ENCODE results near the gene N4BP2L1.

The N4BP2L1 gene

DNA sequence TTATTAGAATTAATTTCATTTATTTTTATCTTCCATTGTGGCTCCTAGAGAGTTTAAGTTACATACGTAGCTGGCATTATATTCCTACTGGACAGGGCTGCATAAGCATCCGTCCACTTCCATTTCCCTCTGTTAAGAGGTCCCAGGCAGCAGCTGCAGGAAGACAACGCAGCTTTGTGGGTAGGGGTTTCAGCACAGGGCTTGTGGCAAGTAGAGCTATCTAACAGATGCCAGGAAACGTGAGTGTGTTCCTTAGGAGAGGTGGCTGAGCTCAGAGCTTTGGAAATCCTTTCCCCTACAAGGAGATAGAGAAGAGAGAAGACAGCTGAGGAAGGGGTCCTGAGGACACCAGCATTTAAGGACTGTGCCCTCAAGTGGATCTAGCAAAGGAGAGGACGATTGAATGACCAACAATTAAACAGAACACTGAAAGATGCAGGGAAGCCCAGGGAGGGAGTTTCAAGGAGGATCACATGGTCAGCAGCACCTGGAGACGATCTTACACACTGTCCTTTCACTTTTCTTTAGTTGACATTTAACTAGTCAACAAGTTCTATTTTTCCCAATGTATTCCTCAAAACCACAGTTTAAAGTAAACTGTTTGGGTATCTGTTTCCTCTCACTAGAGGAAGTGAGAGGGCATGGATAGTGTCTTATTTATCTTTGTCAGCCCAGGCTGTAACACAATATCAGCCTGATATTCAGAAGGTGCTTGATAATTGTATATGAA is 2.3 kb upstream of the N4BP2L1 start:
- H4K5ac ChIP-seq (ENCODE audit: low read length) = no peak overlapping the region
- H4K8ac ChIP-seq (ENCODE audit: low read depth, low read length) = no peak overlapping the region
- DNase-seq = no peak
- no peak overlapping the region for H3K18ac ChIP-seq (ENCODE audit: low read length)
- H2BK5ac ChIP-seq (ENCODE audit: low read length) = no peak overlapping the region
- no peak overlapping the region for H3K4me2 ChIP-seq (ENCODE audit: low read length)
- no peak overlapping the region for H3K56ac ChIP-seq (ENCODE audit: low read length)
- H3K79me1 ChIP-seq (ENCODE audit: low read length) = no peaks in the 10 kb centered on the region
- H3K27me3 ChIP-seq (ENCODE audit: insufficient read depth, low read length, poor library complexity) = no peaks in the 10 kb centered on the region
- no peak overlapping the region for H2BK15ac ChIP-seq (replicated peaks; ENCODE audit: low read depth)
- H3K79me2 ChIP-seq (ENCODE audit: control insufficient read depth, insufficient read depth, low read length) = peaks cover under 1% of the 10 kb centered on the region
- H2BK120ac ChIP-seq (ENCODE audit: low read depth, low read length) = no peak overlapping the region
- no peak overlapping the region for H3K4me3 ChIP-seq (ENCODE audit: low read length)
- no peak overlapping the region for H3K9ac ChIP-seq (ENCODE audit: low read length)
- no peak overlapping the region for H3K23ac ChIP-seq (ENCODE audit: low read length)
- no peaks in the 10 kb centered on the region for H3K36me3 ChIP-seq (ENCODE audit: control insufficient read depth, insufficient read depth, low read length)
- H2AK5ac ChIP-seq (ENCODE audit: low read length) = no peak overlapping the region
- no peak overlapping the region for H3K4ac ChIP-seq (ENCODE audit: low read depth, low read length)
- no CpG with 5 or more reads among the region's 6 CpGs for WGBS (ENCODE audit: extremely low coverage, insufficient coverage, low lambda C conversion rate)
- H3K4me1 ChIP-seq (ENCODE audit: control insufficient read depth, low read depth, low read length) = no peaks in the 10 kb centered on the region
- H3K27ac ChIP-seq (ENCODE audit: low read depth, low read length) = no peak overlapping the region

DNA sequence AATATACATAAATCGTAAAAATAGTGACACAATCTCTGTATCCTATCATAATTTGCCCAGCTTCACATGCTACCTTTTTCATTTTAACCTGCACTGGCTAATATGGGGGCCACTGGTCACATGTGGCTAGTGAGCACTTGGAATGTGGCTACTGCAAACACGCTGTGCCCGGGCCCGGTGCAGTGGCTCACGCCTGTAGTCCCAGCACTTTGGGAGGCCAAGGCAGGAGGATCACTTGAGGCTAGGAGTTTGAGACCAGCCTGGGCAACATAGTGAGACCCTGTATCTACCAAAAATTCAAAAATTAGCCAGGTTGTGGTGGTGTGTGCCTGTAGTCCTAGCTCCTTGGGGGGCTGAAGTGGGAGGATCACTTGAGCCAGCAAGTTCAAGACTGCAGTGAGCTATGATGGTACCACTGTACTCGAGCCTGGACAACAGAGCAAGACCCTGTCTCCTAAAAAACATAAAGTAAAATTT is 1.5 kb upstream of the N4BP2L1 start:
- Histone ChIP-seq H3K79me2 (ENCODE audit: control insufficient read depth, insufficient read depth, low read length) (peaks cover 2% of the 10 kb centered on the region), H2BK15ac (replicated peaks; ENCODE audit: low read depth) (no peak overlapping the region), H3K18ac (ENCODE audit: low read length) (no peak overlapping the region), H3K23ac (ENCODE audit: low read length) (no peak overlapping the region), H3K4me3 (ENCODE audit: low read length) (no peak overlapping the region), H4K5ac (ENCODE audit: low read length) (no peak overlapping the region), H3K56ac (ENCODE audit: low read length) (no peak overlapping the region), H3K79me1 (ENCODE audit: low read length) (no peaks in the 10 kb centered on the region), H3K9ac (ENCODE audit: low read length) (no peak overlapping the region), H2BK5ac (ENCODE audit: low read length) (no peak overlapping the region), H3K4me2 (ENCODE audit: low read length) (no peak overlapping the region), H2BK120ac (ENCODE audit: low read depth, low read length) (no peak overlapping the region), H3K4ac (ENCODE audit: low read depth, low read length) (no peak overlapping the region), H3K4me1 (ENCODE audit: control insufficient read depth, low read depth, low read length) (no peaks in the 10 kb centered on the region), H4K8ac (ENCODE audit: low read depth, low read length) (no peak overlapping the region), H2AK5ac (ENCODE audit: low read length) (no peak overlapping the region), H3K27ac (ENCODE audit: low read depth, low read length) (no peak overlapping the region), H3K36me3 (ENCODE audit: control insufficient read depth, insufficient read depth, low read length) (no peaks in the 10 kb centered on the region), H3K27me3 (ENCODE audit: insufficient read depth, low read length, poor library complexity) (no peaks in the 10 kb centered on the region)
- WGBS (ENCODE audit: extremely low coverage, insufficient coverage, low lambda C conversion rate) = no CpG with 5 or more reads among the region's 6 CpGs
- no peak for DNase-seq

DNA sequence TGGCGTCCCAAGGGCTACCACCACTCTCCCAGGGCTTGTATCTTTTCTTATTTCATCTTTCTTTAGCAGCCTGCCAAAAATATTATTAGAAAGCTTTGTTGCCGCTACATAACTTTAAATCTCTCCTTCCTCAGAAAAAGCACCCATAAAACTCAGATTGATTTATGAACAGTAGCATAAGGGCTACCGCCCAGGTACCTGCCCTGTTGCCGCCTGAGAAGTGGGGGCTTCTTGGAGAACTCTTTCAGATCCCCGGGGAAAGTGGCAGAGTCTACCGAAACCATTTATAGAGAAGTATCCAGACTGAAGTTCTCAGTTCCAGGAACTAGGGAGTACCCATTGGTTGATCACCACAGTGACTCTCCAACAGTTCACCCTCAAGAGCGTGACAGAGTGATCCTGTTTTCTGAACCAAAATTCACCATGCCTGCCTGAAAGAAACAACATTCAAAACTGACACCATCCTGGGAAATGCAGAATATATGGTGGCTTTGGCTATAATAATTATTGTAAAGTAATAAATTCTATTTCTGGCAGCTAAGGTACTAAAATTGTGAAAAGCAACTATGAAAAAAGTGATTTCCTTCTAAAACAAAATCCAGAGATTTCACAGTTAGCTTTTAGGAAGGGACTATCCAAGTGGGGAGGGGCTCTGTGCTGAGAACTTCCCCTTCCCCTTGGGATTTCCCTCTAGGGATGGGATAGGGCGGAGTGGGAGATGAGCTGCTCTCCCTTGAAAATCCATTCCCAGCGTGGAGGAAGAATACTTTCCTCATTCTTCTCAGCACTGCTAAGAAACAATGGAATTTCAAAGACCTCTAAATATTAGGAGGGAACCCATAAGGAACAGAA is 877 bp upstream of the N4BP2L1 start:
- Histone ChIP-seq H3K27ac (ENCODE audit: low read depth, low read length) (no peak overlapping the region), H3K56ac (ENCODE audit: low read length) (no peak overlapping the region), H3K4me2 (ENCODE audit: low read length) (no peak overlapping the region)

DNA sequence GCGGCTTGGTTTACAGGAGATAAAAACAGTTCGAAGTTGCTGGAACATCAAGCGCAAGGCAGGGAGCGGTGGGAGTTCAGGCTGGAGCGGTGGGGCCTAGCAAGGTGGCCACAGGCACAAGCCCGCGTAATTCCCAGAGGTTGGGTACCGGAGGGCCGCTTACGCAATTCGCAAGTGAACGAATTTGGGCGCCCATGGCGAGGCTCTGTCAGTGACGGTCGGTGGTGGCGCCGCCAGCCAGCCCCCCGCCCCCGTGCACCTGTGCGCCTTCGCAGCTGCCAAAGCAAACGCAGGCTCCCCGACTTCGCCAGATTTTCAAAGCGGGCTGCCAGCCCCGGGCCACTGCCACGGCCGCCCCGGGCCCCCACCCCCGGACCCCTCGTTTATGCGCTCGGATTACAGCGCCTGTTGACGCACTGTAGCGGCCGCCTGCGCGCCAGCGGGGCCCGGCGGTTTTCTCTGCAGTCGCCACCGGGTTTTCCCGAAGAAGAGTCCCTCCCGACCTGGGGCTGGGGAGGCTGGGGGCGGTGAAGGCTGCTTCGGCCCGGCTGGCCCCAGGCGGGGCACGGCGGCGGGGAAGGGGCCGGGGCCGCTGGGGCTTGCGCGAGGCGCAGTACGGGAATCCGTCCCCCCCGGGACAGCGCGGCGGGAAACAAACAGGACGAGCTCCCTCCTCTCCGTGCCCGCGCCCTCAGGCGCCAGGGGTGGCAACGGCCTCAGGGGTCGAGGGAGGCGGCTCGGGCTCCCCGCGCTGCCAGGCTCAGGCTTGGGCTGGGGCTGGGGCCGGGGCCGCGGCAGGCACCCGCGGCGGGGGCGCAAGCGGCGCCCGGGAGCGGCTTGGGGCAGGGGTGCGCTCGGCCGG is 709 bp downstream of the N4BP2L1 start:
- Histone ChIP-seq H3K4ac (ENCODE audit: low read depth, low read length) (no peak overlapping the region), H2BK5ac (ENCODE audit: low read length) (no peak overlapping the region), H3K4me1 (ENCODE audit: control insufficient read depth, low read depth, low read length) (no peaks in the 10 kb centered on the region), H3K79me1 (ENCODE audit: low read length) (no peaks in the 10 kb centered on the region), H3K23ac (ENCODE audit: low read length) (no peak overlapping the region), H4K8ac (ENCODE audit: low read depth, low read length) (no peak overlapping the region), H3K4me2 (ENCODE audit: low read length) (peak overlapping the region; percentile 67), H3K27ac (ENCODE audit: low read depth, low read length) (no peak overlapping the region), H3K79me2 (ENCODE audit: control insufficient read depth, insufficient read depth, low read length) (peaks cover 2% of the 10 kb centered on the region), H3K27me3 (ENCODE audit: insufficient read depth, low read length, poor library complexity) (no peaks in the 10 kb centered on the region), H2BK15ac (replicated peaks; ENCODE audit: low read depth) (no peak overlapping the region), H3K36me3 (ENCODE audit: control insufficient read depth, insufficient read depth, low read length) (no peaks in the 10 kb centered on the region), H3K56ac (ENCODE audit: low read length) (peak overlapping the region; percentile 76), H2BK120ac (ENCODE audit: low read depth, low read length) (peak overlapping the region; percentile 30), H4K5ac (ENCODE audit: low read length) (no peak overlapping the region), H3K4me3 (ENCODE audit: low read length) (peak overlapping the region; percentile 62), H3K9ac (ENCODE audit: low read length) (peak overlapping the region; percentile 64), H3K18ac (ENCODE audit: low read length) (peak overlapping the region; percentile 35), H2AK5ac (ENCODE audit: low read length) (no peak overlapping the region)
- no CpG with 5 or more reads among the region's 90 CpGs for WGBS (ENCODE audit: extremely low coverage, insufficient coverage, low lambda C conversion rate)
- peak; percentile 64 for DNase-seq

More for the DNA sequence above, 877 bp upstream of the N4BP2L1 start:
- Histone ChIP-seq H3K4ac (ENCODE audit: low read depth, low read length) (no peak overlapping the region), H4K5ac (ENCODE audit: low read length) (no peak overlapping the region), H3K4me1 (ENCODE audit: control insufficient read depth, low read depth, low read length) (no peaks in the 10 kb centered on the region), H3K18ac (ENCODE audit: low read length) (no peak overlapping the region), H4K8ac (ENCODE audit: low read depth, low read length) (no peak overlapping the region), H3K79me2 (ENCODE audit: control insufficient read depth, insufficient read depth, low read length) (peaks cover 2% of the 10 kb centered on the region), H2BK5ac (ENCODE audit: low read length) (no peak overlapping the region), H3K36me3 (ENCODE audit: control insufficient read depth, insufficient read depth, low read length) (no peaks in the 10 kb centered on the region), H3K23ac (ENCODE audit: low read length) (no peak overlapping the region), H3K79me1 (ENCODE audit: low read length) (no peaks in the 10 kb centered on the region), H2AK5ac (ENCODE audit: low read length) (no peak overlapping the region), H3K27me3 (ENCODE audit: insufficient read depth, low read length, poor library complexity) (no peaks in the 10 kb centered on the region), H3K4me3 (ENCODE audit: low read length) (no peak overlapping the region), H3K9ac (ENCODE audit: low read length) (peak overlapping the region; percentile 51), H2BK15ac (replicated peaks; ENCODE audit: low read depth) (no peak overlapping the region), H2BK120ac (ENCODE audit: low read depth, low read length) (no peak overlapping the region)
- DNase-seq = no peak
- no CpG with 5 or more reads among the region's 9 CpGs for WGBS (ENCODE audit: extremely low coverage, insufficient coverage, low lambda C conversion rate)

DNA sequence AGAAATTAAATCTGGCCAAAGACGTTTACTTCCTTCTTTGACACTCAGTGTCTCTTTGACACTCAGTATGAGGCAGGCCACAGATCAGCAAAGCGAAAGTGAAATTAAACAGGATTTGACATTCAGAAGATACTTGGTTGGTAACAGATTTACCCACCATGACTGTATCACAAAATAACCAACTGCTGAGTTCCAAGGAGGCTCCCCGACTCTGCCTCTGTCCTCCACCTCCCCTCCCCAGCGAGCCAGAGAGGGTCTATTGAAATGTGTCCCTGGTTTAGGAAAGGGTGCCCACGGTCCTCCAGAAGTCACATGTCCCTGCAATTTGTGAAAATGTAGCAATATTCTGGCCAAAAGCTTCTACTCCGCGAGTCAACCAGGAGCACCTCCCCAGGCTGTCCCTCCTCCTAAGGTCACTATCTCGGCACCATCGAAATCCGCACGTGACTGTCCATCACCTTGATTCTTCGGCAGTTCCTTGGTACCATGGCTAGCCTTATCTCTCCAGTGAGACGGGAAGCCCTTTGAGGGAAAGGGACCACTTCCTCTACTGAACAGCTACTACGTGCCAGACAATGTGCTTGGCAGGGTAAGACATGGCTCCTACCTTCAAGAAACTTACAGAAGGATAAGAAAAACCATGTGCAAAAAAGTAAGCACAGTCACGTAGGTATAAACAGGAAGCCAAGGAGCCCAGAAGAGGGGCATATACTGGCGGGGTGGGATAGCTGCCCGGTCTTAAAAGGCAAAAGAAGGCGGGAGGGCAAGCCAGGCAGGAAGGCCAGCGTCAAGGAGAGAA is 1.5 kb downstream of the N4BP2L1 start:
- H3K4ac ChIP-seq (ENCODE audit: low read depth, low read length) = no peak overlapping the region
- H3K36me3 ChIP-seq (ENCODE audit: control insufficient read depth, insufficient read depth, low read length) = no peaks in the 10 kb centered on the region
- H3K79me2 ChIP-seq (ENCODE audit: control insufficient read depth, insufficient read depth, low read length) = peaks cover 2% of the 10 kb centered on the region
- H4K5ac ChIP-seq (ENCODE audit: low read length) = no peak overlapping the region
- no peak overlapping the region for H2AK5ac ChIP-seq (ENCODE audit: low read length)
- H3K18ac ChIP-seq (ENCODE audit: low read length) = no peak overlapping the region
- H3K23ac ChIP-seq (ENCODE audit: low read length) = no peak overlapping the region
- H3K79me1 ChIP-seq (ENCODE audit: low read length) = no peaks in the 10 kb centered on the region
- no peak overlapping the region for H3K4me3 ChIP-seq (ENCODE audit: low read length)
- no peak overlapping the region for H2BK5ac ChIP-seq (ENCODE audit: low read length)
- H3K4me1 ChIP-seq (ENCODE audit: control insufficient read depth, low read depth, low read length) = no peaks in the 10 kb centered on the region
- no CpG with 5 or more reads among the region's 19 CpGs for WGBS (ENCODE audit: extremely low coverage, insufficient coverage, low lambda C conversion rate)
- H3K9ac ChIP-seq (ENCODE audit: low read length) = peak overlapping the region; percentile 35
- H3K4me2 ChIP-seq (ENCODE audit: low read length) = peak overlapping the region; percentile 54
- no peak overlapping the region for H3K27ac ChIP-seq (ENCODE audit: low read depth, low read length)
- no peak overlapping the region for H2BK120ac ChIP-seq (ENCODE audit: low read depth, low read length)
- H4K8ac ChIP-seq (ENCODE audit: low read depth, low read length) = no peak overlapping the region
- no peak for DNase-seq
- H2BK15ac ChIP-seq (replicated peaks; ENCODE audit: low read depth) = no peak overlapping the region
- no peak overlapping the region for H3K56ac ChIP-seq (ENCODE audit: low read length)
- no peaks in the 10 kb centered on the region for H3K27me3 ChIP-seq (ENCODE audit: insufficient read depth, low read length, poor library complexity)

Measured in mesendoderm (in vitro differentiated cells).